Adrenal gland (tissue), 5 donors: Measurements from ENCODE around the gene CSTF3.

ENCODE experiments used
- POLR2A ChIP-seq, 2 donors: fragments of 450-650 bp; IDR thresholded peaks; one replicate each; pipeline ENCODE4 v1.6.1; 2017; ENCODE audit warnings: antibody characterized with exemption in 2 of 2, mild to moderate bottlenecking in 2 of 2, moderate library complexity in 1 of 2
- TF ChIP-seq, protein P1 (sequence below), 6 experiments: fragments of 450-650 bp in 4 of 6; fragments of 200-600 bp in 2 of 6; sonication (generic) in 1 of 6; IDR thresholded peaks; 1 replicate in 5 of 6; 2 replicates in 1 of 6; pipeline versions ENCODE4 v1.5.1 to v1.8.0; 2016 to 2021; ENCODE audit warnings: antibody characterized with exemption in 6 of 6, mild to moderate bottlenecking in 2 of 6, moderate library complexity in 1 of 6
- donor health status: DM: no; HTN: no; CAD: no.

DNA sequence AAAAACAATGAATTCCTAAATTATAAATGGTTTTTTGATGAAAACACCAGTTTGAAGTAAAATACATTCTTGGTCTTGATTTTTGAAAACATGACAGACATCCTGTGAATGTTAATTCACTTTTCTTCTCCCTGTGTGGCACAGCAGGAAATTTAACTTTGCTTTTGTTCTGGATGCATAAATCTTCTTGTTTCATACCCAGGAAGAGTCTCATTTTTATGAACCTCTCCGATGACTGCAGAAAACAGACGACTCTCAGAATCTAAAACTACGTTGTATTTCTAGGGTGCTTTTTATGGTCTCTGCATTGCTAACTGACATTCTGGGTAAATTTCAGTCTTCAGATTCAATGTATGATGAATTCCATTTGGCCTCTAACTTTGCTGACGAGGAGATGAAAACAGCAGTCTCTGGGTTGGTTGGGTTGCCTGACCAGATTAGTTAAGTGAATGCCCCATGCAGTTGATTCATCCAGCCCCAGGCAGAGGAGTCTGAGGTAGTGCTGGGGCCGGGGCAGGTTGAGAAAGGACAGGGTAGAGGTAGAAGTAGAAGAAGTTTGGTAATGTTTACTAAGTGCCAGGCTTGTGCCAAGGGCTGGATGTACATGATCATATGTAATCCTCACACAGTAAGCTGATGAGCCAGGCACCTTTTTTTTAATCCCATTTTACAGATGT, 101.8 kb downstream of the CSTF3 start:
- TF ChIP-seq, protein P1, sequence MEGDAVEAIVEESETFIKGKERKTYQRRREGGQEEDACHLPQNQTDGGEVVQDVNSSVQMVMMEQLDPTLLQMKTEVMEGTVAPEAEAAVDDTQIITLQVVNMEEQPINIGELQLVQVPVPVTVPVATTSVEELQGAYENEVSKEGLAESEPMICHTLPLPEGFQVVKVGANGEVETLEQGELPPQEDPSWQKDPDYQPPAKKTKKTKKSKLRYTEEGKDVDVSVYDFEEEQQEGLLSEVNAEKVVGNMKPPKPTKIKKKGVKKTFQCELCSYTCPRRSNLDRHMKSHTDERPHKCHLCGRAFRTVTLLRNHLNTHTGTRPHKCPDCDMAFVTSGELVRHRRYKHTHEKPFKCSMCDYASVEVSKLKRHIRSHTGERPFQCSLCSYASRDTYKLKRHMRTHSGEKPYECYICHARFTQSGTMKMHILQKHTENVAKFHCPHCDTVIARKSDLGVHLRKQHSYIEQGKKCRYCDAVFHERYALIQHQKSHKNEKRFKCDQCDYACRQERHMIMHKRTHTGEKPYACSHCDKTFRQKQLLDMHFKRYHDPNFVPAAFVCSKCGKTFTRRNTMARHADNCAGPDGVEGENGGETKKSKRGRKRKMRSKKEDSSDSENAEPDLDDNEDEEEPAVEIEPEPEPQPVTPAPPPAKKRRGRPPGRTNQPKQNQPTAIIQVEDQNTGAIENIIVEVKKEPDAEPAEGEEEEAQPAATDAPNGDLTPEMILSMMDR (IDR thresholded peaks at IDR 0.05): no peak
- no peak for TF ChIP-seq POLR2A (IDR thresholded peaks at IDR 0.05)
